Central memory CD8-positive, alpha-beta T cell (primary cell): ENCODE results near the gene MEN1.

Source experiments
- ATAC-seq: fragments of 150-1000 bp; cut with Tn5 transposase; replicated peaks from 2 replicates; pipeline ENCODE4 v1.10.0; 2022; ENCODE audit warnings: mild to moderate bottlenecking, moderate FRiP score, moderate number of reproducible peaks; ENCODE audit not compliant: poor library complexity, severe bottlenecking; ENCODE audit errors: extremely low read depth
- DNase-seq, 2 donors: peaks; one replicate each; pipeline ENCODE4 v3.0.0; 2021; ENCODE audit warnings: low spot score in 2 of 2
- H3K27ac Mint-ChIP-seq: one replicate; pipeline ENCODE4 v1.8.0; 2022; ENCODE audit warnings: low read depth, mild to moderate bottlenecking, moderate library complexity, mixed read lengths
- H3K27me3 Mint-ChIP-seq: one replicate; pipeline ENCODE4 v1.8.0; 2022; ENCODE audit warnings: mixed read lengths
- H3K36me3 Mint-ChIP-seq: one replicate; pipeline ENCODE4 v1.8.0; 2022; ENCODE audit warnings: mild to moderate bottlenecking, moderate library complexity, mixed read lengths; ENCODE audit not compliant: insufficient read depth
- H3K4me1 Mint-ChIP-seq: one replicate; pipeline ENCODE4 v1.8.0; 2022; ENCODE audit warnings: mixed read lengths
- H3K4me3 Mint-ChIP-seq: one replicate; pipeline ENCODE4 v1.8.0; 2022; ENCODE audit warnings: mild to moderate bottlenecking, moderate library complexity, mixed read lengths
- H3K9me3 Mint-ChIP-seq: one replicate; pipeline ENCODE4 v1.8.0; 2022; ENCODE audit warnings: mixed read lengths

Gene MEN1

GRCh38 chr11:64810271-64810890, at the start of gene MEN1:
Gene MEN1, minus strand, starts transcription at chr11:64810551. Its CDS starts 442 bp downstream, at chr11:64810109.
- Mint-ChIP-seq H3K4me1 (peaks cover 31% of the 10 kb centered on the region), H3K27ac (peak within 1 kb of the TSS; percentile 95), H3K27me3 (no peaks in the 10 kb centered on the region), H3K36me3 (peaks cover 14% of the 10 kb centered on the region), H3K4me3 (peak within 1 kb of the TSS; percentile 97), H3K9me3 (no peaks in the 10 kb centered on the region)
- ATAC-seq (peak; percentile 84), DNase-seq (peak; percentile 54 to 64)

- Mint-ChIP-seq H3K36me3 (peaks cover 52% of the 10 kb centered on the region), H3K27ac (peak overlapping the region; percentile 94), H3K4me3 (peak overlapping the region; percentile 82), H3K9me3 (no peaks in the 10 kb centered on the region), H3K4me1 (peaks cover 73% of the 10 kb centered on the region), H3K27me3 (no peaks in the 10 kb centered on the region)
- ATAC-seq, result peak; percentile 85
- DNase-seq, result peak in 1 of 2 donors; percentile 60
Measured at GRCh38 chr11:64859542-64860414, 49.4 kb upstream of the MEN1 start.

GRCh38 chr11:64858467-64859263, 48.3 kb upstream of the MEN1 start:
- DNase-seq (peak in 1 of 2 donors; percentile 59), ATAC-seq (peak; percentile 69)
- H3K4me3 Mint-ChIP-seq, result peak overlapping the region; percentile 82
- H3K4me1 Mint-ChIP-seq, result peaks cover 70% of the 10 kb centered on the region
- H3K27ac Mint-ChIP-seq, result peak overlapping the region; percentile 94
- H3K9me3 Mint-ChIP-seq, result no peaks in the 10 kb centered on the region
- H3K36me3 Mint-ChIP-seq, result peaks cover 60% of the 10 kb centered on the region
- H3K27me3 Mint-ChIP-seq, result no peaks in the 10 kb centered on the region

- Mint-ChIP-seq H3K27ac (no peak overlapping the region), H3K4me3 (peak overlapping the region; percentile 45)
- ATAC-seq, result no peak
Measured at GRCh38 chr11:64857485-64857884, 47.1 kb upstream of the MEN1 start.

GRCh38 chr11:64856382-64857227, 46.3 kb upstream of the MEN1 start:
- H3K4me3 Mint-ChIP-seq, result peak overlapping the region; percentile 68

More at GRCh38 chr11:64857485-64857884, 47.1 kb upstream of the MEN1 start:
- no peaks in the 10 kb centered on the region for H3K9me3 Mint-ChIP-seq
- H3K27me3 Mint-ChIP-seq, result no peaks in the 10 kb centered on the region
- DNase-seq, result no peak
- H3K36me3 Mint-ChIP-seq, result peaks cover 67% of the 10 kb centered on the region
- peaks cover 69% of the 10 kb centered on the region for H3K4me1 Mint-ChIP-seq

GRCh38 chr11:64855596-64856304, 45.4 kb upstream of the MEN1 start:
- Mint-ChIP-seq H3K4me3 (peak overlapping the region; percentile 68), H3K9me3 (no peaks in the 10 kb centered on the region), H3K27me3 (no peaks in the 10 kb centered on the region), H3K36me3 (peaks cover 67% of the 10 kb centered on the region), H3K27ac (peak overlapping the region; percentile 95), H3K4me1 (peaks cover 72% of the 10 kb centered on the region)
- no peak for ATAC-seq
- DNase-seq, result no peak

More at GRCh38 chr11:64856382-64857227, 46.3 kb upstream of the MEN1 start:
- DNase-seq (no peak), ATAC-seq (no peak)
- Mint-ChIP-seq H3K4me1 (peaks cover 69% of the 10 kb centered on the region), H3K27me3 (no peaks in the 10 kb centered on the region), H3K27ac (peak overlapping the region; percentile 95), H3K36me3 (peaks cover 69% of the 10 kb centered on the region), H3K9me3 (no peaks in the 10 kb centered on the region)

- Mint-ChIP-seq H3K4me1 (peaks cover 67% of the 10 kb centered on the region), H3K9me3 (no peaks in the 10 kb centered on the region), H3K27ac (peak overlapping the region; percentile 95), H3K27me3 (no peaks in the 10 kb centered on the region), H3K4me3 (peak overlapping the region; percentile 68), H3K36me3 (peaks cover 63% of the 10 kb centered on the region)
- ATAC-seq (no peak), DNase-seq (no peak)
Measured at GRCh38 chr11:64854534-64855502, 44.5 kb upstream of the MEN1 start.

- H3K27ac Mint-ChIP-seq, result peak overlapping the region; percentile 71
- peak overlapping the region; percentile 68 for H3K4me3 Mint-ChIP-seq
- H3K9me3 Mint-ChIP-seq, result no peaks in the 10 kb centered on the region
- ATAC-seq (no peak), DNase-seq (no peak)
- H3K27me3 Mint-ChIP-seq, result no peaks in the 10 kb centered on the region
- H3K4me1 Mint-ChIP-seq, result peaks cover 66% of the 10 kb centered on the region
- peaks cover 59% of the 10 kb centered on the region for H3K36me3 Mint-ChIP-seq
Measured at GRCh38 chr11:64854157-64854533, 43.8 kb upstream of the MEN1 start.

- no peaks in the 10 kb centered on the region for H3K9me3 Mint-ChIP-seq
- H3K4me3 Mint-ChIP-seq, result peak overlapping the region; percentile 68
- no peak for DNase-seq
- H3K36me3 Mint-ChIP-seq, result peaks cover 56% of the 10 kb centered on the region
- ATAC-seq, result no peak
- H3K27ac Mint-ChIP-seq, result peak overlapping the region; percentile 71
- H3K4me1 Mint-ChIP-seq, result peaks cover 66% of the 10 kb centered on the region
- no peaks in the 10 kb centered on the region for H3K27me3 Mint-ChIP-seq
Measured at GRCh38 chr11:64853709-64854108, 43.4 kb upstream of the MEN1 start.

GRCh38 chr11:64852804-64853509, 42.6 kb upstream of the MEN1 start:
- Mint-ChIP-seq H3K4me1 (peaks cover 69% of the 10 kb centered on the region), H3K27ac (peak overlapping the region; percentile 71), H3K9me3 (no peaks in the 10 kb centered on the region), H3K27me3 (no peaks in the 10 kb centered on the region), H3K4me3 (peak overlapping the region; percentile 68), H3K36me3 (peaks cover 51% of the 10 kb centered on the region)
- no peak for ATAC-seq
- DNase-seq, result no peak
